IPS DF 4.7 (cell line): ENCODE measurements around the gene RPTOR.

Experiments
- DNase-seq: peaks from one replicate; pipeline ENCODE4 v3.0.0-alpha.2; 2013; ENCODE audit warnings: low spot score; ENCODE audit errors: extremely low read depth

The RPTOR gene

GRCh38 chr17:80843741-80844156, 299.1 kb downstream of the RPTOR start:
- DNase-seq, result no peak

- DNase-seq, result no peak
Measured at GRCh38 chr17:80844418-80844990, 299.9 kb downstream of the RPTOR start.

GRCh38 chr17:80845069-80845862, 300.6 kb downstream of the RPTOR start:
- no peak for DNase-seq

DNA sequence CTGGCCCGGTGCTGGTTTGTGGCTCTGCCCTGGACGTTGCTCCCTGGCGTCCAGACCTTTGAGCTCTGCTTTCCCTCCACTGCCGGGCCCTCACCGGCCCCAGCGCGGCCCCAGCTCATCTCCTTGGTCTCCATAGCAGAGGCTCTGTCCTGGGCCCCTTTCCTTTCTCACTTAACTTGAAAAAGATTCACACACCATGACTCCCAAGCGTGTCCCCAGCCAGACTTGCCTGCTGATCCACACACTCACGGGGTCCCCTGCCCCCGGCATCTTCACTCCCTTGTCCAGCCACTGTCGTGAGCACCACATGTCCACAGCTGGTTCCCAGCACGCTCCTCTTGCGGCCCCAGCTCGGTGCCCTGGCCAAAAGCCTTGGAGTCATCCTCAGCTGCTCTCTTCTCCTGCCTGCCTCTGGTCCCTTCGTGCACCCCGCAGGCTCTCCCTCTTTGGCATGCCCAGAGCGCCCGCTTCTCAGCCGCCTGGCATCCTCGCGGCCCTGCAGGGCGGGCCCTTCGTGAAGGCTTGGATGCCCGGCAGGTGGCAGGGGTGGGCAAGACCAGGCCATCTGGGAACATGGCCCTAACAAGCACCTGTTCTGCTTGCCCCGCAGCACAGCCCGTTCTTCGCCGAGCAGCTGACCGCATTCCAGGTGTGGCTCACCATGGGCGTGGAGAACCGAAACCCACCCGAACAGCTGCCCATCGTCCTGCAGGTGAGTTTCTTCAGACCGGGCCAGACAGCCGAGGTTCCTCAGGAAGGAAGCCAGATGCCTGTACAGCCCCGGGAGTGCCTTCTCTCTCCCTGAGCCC, 301.4 kb downstream of the RPTOR start:
- DNase-seq, result no peak

- DNase-seq, result no peak
Measured at GRCh38 chr17:80846932-80847331, 302.3 kb downstream of the RPTOR start.

GRCh38 chr17:80847496-80848230, 303.0 kb downstream of the RPTOR start:
- no peak for DNase-seq

GRCh38 chr17:80848449-80849102, 303.9 kb downstream of the RPTOR start:
- DNase-seq, result no peak

GRCh38 chr17:80849119-80849518, 304.5 kb downstream of the RPTOR start:
- DNase-seq, result no peak

DNA sequence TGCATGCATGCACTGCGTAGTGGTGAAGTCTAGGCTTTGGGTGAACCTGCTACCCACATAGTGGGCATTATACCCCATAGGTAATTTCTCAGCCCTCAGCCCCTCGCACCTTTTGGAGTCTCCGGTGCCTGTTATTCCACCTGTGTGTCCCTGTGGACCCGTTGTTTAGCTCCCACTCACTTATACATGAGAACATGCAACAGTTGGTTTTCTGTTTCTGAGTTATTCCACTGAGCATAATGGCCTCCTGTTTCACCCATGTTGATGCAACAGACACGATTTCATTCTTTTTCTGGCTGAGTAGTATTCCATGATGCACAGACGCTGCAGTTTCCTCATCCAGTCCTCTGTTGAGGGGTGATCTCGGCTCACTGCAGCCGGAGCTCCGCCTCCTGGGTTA, 305.5 kb downstream of the RPTOR start:
- DNase-seq, result no peak

GRCh38 chr17:80850817-80851216, 306.2 kb downstream of the RPTOR start:
- no peak for DNase-seq

GRCh38 chr17:80851277-80851925, 306.8 kb downstream of the RPTOR start:
- no peak for DNase-seq

DNA sequence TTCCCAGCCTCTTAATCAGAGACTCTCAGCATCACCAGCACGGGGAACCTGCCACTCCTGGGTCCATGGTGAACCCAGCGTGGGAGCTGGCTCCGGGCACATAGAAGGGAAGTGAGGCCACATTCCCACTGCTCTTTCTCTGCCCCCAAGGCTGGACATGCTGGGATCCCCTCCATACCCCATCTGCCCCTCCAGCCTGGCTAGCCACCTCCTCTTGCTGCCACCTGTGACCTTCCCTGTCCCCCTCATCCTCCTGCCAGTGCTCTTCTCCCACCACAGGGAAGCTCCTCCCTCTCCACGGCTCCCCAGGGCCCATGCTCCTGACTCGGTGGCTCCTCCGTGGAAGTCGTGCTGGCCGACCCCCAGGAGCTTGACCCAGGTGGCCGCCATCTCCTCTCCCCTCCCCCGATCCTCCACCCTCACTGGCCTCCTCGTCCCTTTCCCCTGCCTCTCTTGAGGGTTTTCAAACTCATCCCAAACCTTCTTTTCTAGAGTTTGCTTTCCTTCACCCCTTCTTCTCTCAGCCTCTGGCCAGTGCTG, 307.9 kb downstream of the RPTOR start:
- no peak for DNase-seq

- no peak for DNase-seq
Measured at GRCh38 chr17:80853076-80853475, 308.4 kb downstream of the RPTOR start.

- no peak for DNase-seq
Measured at GRCh38 chr17:80854220-80854619, 309.6 kb downstream of the RPTOR start.

GRCh38 chr17:80855196-80855947, 310.7 kb downstream of the RPTOR start:
- no peak for DNase-seq

GRCh38 chr17:80855948-80856862, 311.6 kb downstream of the RPTOR start:
- no peak for DNase-seq

- DNase-seq, result no peak
Measured at GRCh38 chr17:80856863-80857755, 312.5 kb downstream of the RPTOR start.
